GM18499 (cell line): ENCODE measurements around the gene TRMT112.
"Not testable (repeated sequence)": the region's sequence is repeated elsewhere in the genome, so short reads cannot be mapped to it uniquely, and the experiment has no call there.

ENCODE experiments used
- ATAC-seq: cut with Tn5 transposase; IDR thresholded peaks from one replicate; pipeline ENCODE4 v1.9.1; 2021; ENCODE audit warnings: moderate number of reproducible peaks; ENCODE audit not compliant: insufficient read depth, unreplicated experiment

TRMT112 gene

DNA sequence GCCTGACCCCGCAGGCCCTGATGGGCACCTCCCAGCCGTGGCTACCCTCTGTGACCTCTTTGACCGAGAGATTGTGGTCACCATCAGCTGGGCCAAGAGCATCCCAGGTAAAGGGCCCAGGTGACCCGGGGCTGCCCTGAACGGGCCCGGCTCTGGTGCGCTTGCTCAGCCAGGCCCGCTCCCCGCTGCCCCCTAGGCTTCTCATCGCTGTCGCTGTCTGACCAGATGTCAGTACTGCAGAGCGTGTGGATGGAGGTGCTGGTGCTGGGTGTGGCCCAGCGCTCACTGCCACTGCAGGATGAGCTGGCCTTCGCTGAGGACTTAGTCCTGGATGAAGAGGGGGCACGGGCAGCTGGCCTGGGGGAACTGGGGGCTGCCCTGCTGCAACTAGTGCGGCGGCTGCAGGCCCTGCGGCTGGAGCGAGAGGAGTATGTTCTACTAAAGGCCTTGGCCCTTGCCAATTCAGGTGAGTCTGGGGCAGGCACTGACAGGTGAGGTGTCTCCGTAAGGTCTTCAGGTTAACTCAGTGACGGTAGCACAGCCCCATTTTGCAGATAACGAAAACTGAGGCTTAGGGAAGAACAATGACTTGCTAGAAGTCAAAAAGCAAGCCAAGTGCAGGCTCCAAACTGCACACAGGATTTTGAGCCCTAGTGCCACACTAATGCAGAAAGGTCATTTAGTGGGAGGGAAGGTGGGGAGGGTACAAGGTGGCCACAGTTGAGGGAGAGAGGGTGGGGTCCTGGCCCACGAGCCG is 2.4 kb downstream of the TRMT112 start:
- ATAC-seq, result no peak

DNA sequence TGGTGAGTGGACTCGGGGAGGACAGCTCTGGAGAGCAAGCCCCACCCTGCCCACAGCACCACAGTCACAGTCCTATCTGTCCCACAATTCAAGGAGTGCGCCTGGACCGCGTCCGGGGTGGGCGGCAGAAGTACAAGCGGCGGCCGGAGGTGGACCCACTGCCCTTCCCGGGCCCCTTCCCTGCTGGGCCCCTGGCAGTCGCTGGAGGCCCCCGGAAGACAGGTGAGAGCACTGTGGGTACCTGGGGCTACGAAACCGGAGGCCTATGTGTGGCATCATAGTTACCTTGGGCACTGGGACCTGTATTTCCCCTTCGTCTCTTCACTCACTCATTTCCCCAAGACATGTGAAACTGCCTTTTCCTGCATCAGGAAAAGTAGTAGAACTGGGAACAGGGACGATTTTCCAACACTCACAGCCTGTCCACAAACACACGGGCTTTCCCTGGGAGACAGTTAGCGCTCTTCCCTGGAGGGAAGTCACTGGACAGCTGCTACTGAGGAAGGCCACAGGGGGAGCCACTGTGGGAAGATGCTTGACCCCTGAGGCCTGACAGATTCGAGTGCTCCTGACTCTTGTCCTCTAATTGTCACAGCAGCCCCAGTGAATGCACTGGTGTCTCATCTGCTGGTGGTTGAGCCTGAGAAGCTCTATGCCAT is 3.1 kb downstream of the TRMT112 start:
- no peak for ATAC-seq

DNA sequence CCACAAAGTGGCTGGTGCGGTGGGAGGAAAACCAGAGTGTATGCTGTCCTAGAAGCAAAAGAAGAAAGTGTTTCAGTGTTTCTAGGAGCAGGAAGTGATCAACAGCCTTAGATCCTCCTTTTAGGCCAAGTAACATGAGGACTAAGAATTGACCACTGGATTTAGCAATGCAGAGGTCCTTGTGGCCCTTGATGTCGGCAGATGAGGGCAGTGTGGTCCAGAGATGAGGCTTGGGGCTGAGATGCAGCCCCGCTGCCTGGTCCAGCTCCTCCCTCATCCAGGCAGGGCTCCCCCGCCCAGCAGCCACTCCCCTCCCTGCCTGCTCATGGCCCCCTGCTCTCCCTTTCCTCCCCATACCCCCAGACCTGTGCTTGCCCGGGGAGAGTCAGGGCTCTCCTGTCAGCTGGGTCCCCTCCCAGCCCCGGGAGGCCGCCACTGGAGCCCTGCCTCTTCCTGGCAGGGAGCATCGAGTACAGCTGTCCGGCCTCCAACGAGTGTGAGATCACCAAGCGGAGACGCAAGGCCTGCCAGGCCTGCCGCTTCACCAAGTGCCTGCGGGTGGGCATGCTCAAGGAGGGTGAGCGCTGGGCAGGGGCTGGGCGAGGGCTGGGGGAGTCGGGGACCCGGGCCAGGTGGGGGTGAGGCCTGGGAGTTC is 3.7 kb downstream of the TRMT112 start:
- no peak for ATAC-seq

DNA sequence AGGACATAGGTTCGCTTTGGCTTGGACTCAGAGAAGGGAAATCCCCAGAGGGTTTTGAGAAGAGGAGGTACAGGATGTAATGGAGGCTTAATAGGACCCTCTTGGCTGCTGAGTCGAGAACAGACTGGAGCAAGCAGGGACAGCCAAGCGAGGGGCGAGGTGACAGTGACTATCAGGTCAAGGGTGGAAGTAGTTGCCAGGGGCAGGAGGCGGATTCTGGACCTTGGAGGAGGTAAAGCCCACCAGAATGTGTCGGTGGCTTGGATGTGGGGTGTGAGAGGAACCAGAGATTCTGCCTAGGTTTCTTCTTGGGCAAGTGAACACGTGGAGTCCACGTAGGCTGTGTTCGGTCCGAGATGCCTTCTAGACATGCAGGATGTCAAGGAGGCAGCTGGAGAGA is 4.4 kb downstream of the TRMT112 start:
- ATAC-seq, result no peak

DNA sequence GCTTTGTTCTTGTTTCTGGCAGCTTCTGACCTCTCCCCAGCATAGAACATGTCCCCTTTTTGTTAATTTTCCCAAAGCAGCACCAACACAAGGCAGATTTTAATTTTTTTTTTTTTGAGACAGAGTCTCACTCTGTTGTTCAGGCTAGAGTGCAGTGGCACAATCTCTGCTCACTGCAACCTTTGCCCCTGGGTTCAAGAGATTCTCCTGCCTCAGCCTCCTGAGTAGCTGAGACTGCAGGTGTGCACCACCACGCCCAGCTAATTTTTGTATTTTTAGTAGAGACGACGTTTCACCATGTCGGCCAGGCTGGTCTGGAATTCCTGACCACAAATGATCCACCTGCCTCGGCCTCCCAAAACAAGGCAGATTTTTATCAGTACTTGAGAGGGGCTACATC is 9.6 kb downstream of the TRMT112 start:
- ATAC-seq, result not testable (repeated sequence)

GRCh38 chr11:64306876-64307622 is 10.3 kb downstream of the TRMT112 start:
- no peak for ATAC-seq

DNA sequence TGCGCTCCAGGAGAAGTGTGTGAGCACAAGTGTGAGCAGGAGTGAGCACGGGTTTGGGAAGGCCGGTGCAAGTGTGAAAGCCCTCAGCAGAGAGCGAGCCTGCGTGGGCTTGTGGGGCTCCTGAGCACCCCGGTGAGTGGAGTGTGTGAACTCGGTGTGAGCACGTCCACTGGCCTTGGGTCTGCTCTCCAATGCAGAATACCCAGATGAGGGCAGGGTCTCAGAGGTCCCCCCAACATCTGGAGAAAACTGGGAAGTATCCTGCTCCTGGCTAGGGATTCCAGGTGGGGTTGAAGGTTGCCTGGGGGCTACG is 10.8 kb downstream of the TRMT112 start:
- ATAC-seq, result no peak

DNA sequence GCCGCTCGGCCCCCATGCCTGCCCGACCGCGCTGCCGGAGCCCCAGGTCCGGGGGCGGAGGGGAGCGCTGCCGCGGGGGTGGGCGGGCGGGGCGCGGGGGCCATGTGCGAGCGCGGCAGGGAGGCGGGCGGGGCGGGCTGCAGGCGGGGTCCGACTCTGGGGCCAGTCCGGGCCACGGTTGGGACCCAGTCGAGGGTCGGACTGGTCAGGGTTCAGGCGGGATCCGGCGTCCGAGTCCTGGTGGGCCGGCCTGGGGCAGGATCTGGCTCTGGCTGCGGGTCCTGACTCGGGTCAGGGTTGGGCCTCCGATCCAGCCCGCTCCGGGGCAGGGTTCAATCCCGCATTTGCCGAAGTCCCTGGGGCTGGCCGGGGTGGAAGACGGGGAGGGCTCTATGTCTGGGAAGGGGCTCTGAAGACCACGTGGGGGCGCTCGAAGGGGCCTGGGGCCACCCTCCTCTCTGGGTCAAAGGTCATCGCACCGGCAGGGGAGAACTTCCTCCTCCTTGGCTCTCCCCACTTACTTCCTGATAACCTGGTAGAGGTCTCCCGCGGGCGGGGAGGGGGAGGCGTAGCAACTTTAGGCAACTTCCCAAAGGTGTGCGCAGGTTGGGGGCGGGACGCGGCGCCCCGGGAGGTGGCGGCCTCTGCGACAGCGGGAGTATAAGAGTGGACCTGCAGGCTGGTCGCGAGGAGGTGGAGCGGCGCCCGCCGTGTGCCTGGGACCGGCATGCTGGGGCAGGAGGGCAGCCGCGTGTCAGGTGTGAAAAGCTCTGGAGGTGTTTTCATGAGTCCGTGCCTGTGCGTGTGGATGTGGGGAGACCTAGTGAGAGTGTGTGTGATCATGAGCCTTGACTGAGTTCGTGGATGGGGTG is 11.4 kb downstream of the TRMT112 start:
- ATAC-seq, result no peak

DNA sequence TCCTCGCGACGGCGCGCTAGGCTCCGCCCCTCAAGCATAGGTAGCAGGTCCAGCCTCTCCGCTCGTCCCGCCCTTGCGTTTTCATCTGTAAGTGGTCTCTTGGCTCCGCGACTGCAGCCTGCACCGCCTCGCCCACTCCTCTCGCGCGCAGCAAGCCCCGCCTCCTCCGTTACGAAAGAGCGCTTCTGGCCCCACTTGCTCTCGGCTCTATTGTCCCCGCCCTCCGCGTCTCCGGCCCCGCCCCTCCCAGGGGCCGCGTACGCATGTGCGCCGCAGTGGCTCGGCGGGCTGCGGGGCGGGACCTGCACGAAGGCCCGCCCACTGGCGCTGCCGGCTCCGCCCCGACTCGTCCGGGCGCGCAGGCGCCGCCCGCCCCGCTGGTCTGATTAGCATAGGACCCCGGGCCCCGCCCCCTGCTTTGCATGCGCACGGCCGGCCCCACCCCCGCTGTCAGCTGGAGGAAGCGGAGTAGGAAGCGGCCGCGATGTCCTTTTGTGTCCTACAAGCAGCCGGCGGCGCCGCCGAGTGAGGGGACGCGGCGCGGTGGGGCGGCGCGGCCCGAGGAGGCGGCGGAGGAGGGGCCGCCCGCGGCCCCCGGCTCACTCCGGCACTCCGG is 12.2 kb downstream of the TRMT112 start, which contains the start of gene ESRRA:
Gene ESRRA, plus strand, starts transcription at position 450 of the 616 bp plus-strand sequence. CDS start 1,656 bp downstream, outside the sequence.
- ATAC-seq, result peak; percentile 60

DNA sequence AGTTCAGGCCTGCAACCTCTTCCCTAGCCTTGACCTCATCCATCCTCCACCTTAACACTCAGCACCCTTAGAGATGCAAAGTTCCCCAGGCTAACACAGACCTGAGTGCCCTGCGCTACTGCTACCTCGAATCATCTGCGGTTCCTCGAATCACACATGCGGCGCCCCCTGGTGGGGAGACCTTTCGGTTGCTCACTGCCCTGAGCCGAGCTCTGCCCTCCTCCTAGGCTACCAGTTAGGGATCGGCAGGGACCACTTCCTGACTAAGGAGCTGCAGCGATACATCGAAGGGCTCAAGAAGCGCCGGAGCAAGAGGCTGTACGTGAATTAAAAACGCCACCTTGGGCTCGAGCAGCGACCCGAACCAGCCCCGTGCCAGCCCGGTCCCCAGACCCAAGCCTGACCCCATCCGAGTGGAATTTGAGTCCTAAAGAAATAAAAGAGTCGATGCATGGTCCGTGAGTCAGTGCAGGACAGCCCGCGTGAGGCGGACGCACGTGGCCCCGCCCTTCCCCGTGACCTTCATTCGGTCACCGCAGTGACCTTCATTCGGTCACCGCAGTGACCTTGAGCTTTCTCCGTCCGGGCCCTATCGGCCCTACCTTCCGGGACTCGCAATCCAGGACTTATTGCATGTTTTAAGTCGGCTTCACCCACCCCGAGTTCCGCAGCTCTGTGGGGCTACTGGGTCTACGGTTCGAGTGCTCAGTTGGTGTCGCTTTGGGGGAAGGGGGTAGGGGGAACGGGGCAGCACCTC is 12.9 kb downstream of the TRMT112 start:
- ATAC-seq, result peak; percentile 27

DNA sequence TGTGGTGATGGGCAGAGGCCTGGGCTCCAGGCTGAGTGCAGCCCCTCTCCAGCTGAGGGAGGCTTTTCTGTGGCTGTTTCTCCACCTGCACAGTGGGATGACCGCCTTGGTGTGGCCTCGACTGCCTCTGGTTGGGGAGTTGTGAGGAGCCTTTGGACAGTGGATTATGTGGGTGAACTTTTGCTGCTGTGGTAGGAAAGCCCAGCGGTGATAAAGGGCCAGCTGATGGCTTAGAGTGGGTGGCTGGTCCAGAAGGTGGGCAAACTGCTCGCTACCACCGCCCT is 13.4 kb downstream of the TRMT112 start:
- ATAC-seq, result no peak

- no peak for ATAC-seq
Measured at GRCh38 chr11:64303109-64304031, 14.0 kb downstream of the TRMT112 start.

DNA sequence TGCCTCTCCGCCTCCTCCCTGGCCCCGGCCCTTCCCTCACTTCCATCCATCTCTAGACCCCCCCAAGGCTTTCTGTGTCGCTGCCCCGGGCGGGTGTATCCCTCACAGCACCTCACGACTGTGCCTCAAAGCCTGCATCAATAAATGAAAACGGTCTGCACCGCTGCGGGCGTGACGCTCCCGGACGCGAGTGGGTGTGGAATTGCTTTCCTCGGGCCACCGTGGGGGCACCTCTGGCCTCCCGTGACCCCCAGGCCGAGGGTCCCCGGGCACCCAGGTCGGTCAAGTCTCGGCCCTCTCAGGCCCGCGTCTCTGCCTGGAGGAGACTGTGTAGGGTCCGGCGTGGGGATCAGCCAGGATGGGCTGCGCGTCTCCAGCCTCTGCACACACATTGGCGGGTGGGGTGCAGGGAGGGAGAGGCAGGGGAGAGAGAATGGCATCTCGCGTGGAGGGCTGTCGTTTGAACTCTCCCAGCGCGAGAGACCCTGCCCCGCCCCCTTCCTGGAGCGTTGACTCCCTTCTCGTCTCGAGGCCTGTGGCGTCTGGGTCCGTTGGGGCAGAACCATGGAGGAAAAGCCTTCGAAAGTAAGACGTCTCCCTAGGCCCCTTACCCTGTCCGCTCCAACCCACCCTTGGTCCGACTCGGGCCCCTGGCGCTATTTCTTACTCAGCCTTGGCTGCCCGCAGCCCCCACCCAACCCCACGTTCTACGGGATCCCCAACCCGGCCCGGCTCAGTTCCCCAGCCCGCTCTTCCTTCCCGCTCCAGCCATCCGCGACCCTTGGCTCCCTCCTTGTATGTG is 17.3 kb downstream of the TRMT112 start, which contains the start of gene CATSPERZ:
Gene CATSPERZ, plus strand, starts transcription at position 512 of the 802 bp plus-strand sequence. Its CDS starts 53 bp downstream, at position 565.
- ATAC-seq, result no peak

DNA sequence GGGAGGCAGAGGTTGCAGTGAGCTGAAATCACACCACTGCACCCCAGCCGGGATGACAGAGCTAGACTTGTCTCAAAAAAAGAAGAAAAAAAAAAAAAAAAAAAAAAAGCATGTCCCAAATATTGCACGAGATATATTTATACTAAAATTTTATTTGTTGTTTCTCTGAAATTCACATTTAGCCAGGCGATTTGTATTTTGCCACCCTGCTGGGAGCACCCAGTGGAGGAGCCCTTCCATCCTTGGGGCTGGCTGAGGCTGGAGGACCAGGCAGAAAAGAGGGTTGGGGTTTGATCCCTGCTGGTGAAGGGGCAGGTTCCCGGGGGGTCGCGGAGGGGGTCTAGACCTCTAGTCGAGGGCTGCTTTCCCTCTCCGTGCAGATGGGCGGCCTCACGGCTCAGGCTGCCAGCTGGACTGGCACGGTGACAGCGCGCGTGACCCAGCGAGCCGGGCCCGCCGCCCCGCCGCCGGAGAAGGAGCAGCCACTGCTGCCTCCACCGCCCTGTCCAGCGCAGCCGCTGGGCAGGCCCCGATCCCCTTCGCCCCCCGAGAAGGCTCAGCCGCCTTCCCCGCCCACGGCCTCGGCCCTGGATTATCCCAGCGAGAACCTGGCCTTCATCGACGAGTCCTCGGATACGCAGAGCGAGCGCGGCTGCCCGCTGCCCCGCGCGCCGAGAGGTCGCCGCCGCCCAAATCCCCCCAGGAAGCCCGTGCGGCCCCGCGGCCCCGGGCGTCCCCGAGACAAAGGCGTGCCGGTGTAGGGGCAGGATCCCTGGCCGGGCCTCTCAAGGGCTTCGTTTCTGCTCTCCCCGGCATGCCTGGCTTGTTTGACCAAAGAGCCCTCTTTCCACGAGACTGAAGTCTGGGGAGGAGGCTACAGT is 18.2 kb downstream of the TRMT112 start:
- ATAC-seq, result no peak

DNA sequence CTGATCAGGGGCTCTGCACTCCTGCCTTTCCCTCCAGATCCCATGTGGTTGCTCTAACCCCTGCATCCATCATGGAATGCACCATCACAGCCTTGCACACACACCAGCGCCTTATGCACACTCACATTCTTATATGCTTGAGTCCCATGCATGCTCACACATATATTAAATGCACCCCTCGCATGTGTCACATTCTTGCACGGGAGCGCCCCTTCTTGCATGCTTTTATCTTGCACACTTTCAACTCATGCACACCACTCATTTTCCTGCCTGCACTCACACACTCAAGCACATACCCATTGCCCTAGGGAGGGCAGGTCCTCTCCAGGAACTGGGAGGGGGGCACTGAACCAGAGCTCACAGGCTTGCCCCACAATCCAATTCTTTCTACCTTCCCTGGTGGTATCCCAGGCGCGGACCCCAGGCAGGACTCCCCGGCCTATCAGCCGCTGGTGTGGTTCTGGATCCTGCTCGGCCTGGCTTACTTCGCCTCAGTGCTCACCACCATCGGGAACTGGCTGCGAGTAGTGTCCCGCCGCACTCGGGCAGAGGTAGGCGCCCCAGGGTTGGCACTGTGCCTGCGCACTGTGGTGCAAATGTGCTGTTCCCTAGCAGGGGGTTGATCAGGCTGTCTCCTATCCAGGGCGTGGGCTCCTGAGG is 19.5 kb downstream of the TRMT112 start:
- ATAC-seq, result no peak
